SK-N-SH treated with all-trans-retinoic acid at 6 μM for 48 hours (cell line): ENCODE measurements around the gene DNAJB12.

Experiments used
- ATAC-seq: fragments of 200-7000 bp; cut with Tn5 transposase; 3 replicates; pipeline ENCODE4 v1.9.1; 2020; ENCODE audit warnings: mild to moderate bottlenecking, moderate library complexity
- ARNTL ChIP-seq: fragments of 450-650 bp; formaldehyde crosslinking; IDR thresholded peaks from 2 replicates; pipeline ENCODE4 v1.5.0; 2020; ENCODE audit warnings: low read depth, mild to moderate bottlenecking, moderate library complexity, borderline replicate concordance
- BACH2 ChIP-seq: fragments of 250-450 bp; sonication (Bioruptor Pico); IDR thresholded peaks from 2 replicates; pipeline ENCODE4 v1.9.0; 2021; ENCODE audit warnings: mild to moderate bottlenecking, borderline replicate concordance
- CREB5 ChIP-seq: fragments of 250-450 bp; sonication (Bioruptor Pico); IDR thresholded peaks from 2 replicates; pipeline ENCODE4 v1.5.1; 2020; ENCODE audit warnings: low read depth, mild to moderate bottlenecking, moderate library complexity
- CSDC2 ChIP-seq: fragments of 250-450 bp; sonication (Bioruptor Pico); IDR thresholded peaks from 2 replicates; pipeline ENCODE4 v1.5.0; 2020; ENCODE audit warnings: mild to moderate bottlenecking, moderate library complexity
- ESRRG ChIP-seq: fragments of 250-450 bp; sonication (Bioruptor Pico); IDR thresholded peaks from 2 replicates; pipeline ENCODE4 v1.6.1; 2021; ENCODE audit warnings: mild to moderate bottlenecking
- GLIS3 ChIP-seq: fragments of 250-450 bp; sonication (Bioruptor Pico); IDR thresholded peaks from 2 replicates; pipeline ENCODE4 v1.5.0; 2020; ENCODE audit warnings: mild to moderate bottlenecking, moderate library complexity
- ISL1 ChIP-seq: fragments of 250-450 bp; sonication (Bioruptor Pico); IDR thresholded peaks from 2 replicates; pipeline ENCODE4 v2.1.2; 2022; ENCODE audit warnings: mild to moderate bottlenecking, moderate library complexity
- OSR1 ChIP-seq: fragments of 250-450 bp; sonication (Bioruptor Pico); IDR thresholded peaks from 2 replicates; pipeline ENCODE4 v1.8.0; 2022; ENCODE audit warnings: moderate library complexity, mild to moderate bottlenecking, inconsistent platforms
- PPARA ChIP-seq: fragments of 250-450 bp; sonication (Bioruptor Pico); IDR thresholded peaks from 2 replicates; pipeline ENCODE4 v1.5.0; 2020; ENCODE audit warnings: mild to moderate bottlenecking, borderline replicate concordance
- RARB ChIP-seq: fragments of 250-450 bp; sonication (Bioruptor Pico); IDR thresholded peaks from 2 replicates; pipeline ENCODE4 v1.8.0; 2021; ENCODE audit warnings: mild to moderate bottlenecking, moderate library complexity
- SNAI2 ChIP-seq: fragments of 250-450 bp; sonication (Bioruptor Pico); IDR thresholded peaks from 2 replicates; pipeline ENCODE4 v1.5.0; 2020; ENCODE audit warnings: mild to moderate bottlenecking, moderate library complexity
- TCF4 ChIP-seq: fragments of 250-450 bp; sonication (Bioruptor Pico); IDR thresholded peaks from 2 replicates; pipeline ENCODE4 v1.8.0; 2021; ENCODE audit warnings: mild to moderate bottlenecking, moderate library complexity, borderline replicate concordance
- TOX ChIP-seq: fragments of 250-450 bp; sonication (Bioruptor Pico); IDR thresholded peaks from 2 replicates; pipeline ENCODE4 v1.8.0; 2021; ENCODE audit warnings: mild to moderate bottlenecking, moderate library complexity, borderline replicate concordance
- ZC3H10 ChIP-seq: fragments of 250-450 bp; sonication (Bioruptor Pico); IDR thresholded peaks from 2 replicates; pipeline ENCODE4 v1.5.1; 2021; ENCODE audit warnings: mild to moderate bottlenecking, moderate library complexity
- ZFP3 ChIP-seq: fragments of 250-450 bp; sonication (Bioruptor Pico); IDR thresholded peaks from 2 replicates; pipeline ENCODE4 v1.5.0; 2020; ENCODE audit warnings: mild to moderate bottlenecking, moderate library complexity
- ZNF565 ChIP-seq: fragments of 450-650 bp; formaldehyde crosslinking; conservative IDR thresholded peaks from 2 replicates; pipeline ENCODE4 v1.5.0; 2020; ENCODE audit warnings: low read depth, mild to moderate bottlenecking, moderate library complexity
- ZNF70 ChIP-seq: fragments of 450-650 bp; formaldehyde crosslinking; IDR thresholded peaks from 2 replicates; pipeline ENCODE4 v1.5.0; 2020; ENCODE audit warnings: mild to moderate bottlenecking, moderate library complexity
- ZNF8 ChIP-seq: fragments of 450-650 bp; formaldehyde crosslinking; IDR thresholded peaks from 2 replicates; pipeline ENCODE4 v1.5.0; 2020; ENCODE audit warnings: mild to moderate bottlenecking, moderate library complexity
- TF ChIP-seq, protein P1 (sequence below): fragments of 250-450 bp; sonication (Bioruptor Pico); IDR thresholded peaks from 2 replicates; pipeline ENCODE4 v1.8.0; 2020; ENCODE audit warnings: mild to moderate bottlenecking, moderate library complexity, borderline replicate concordance
- TF ChIP-seq, protein P2 (sequence below): fragments of 250-450 bp; sonication (Bioruptor Pico); IDR thresholded peaks from 2 replicates; pipeline ENCODE4 v1.8.0; 2021; ENCODE audit warnings: low read depth, mild to moderate bottlenecking, moderate library complexity, borderline replicate concordance
- TF ChIP-seq, protein P3 (sequence below): fragments of 250-450 bp; sonication (Bioruptor Pico); IDR thresholded peaks from 2 replicates; pipeline ENCODE4 v1.5.0; 2020; ENCODE audit warnings: mild to moderate bottlenecking, moderate library complexity
- TF ChIP-seq, protein P4 (sequence below): fragments of 250-450 bp; sonication (Bioruptor Pico); IDR thresholded peaks from 2 replicates; pipeline ENCODE4 v1.5.1; 2021; ENCODE audit warnings: mild to moderate bottlenecking, moderate library complexity

Gene DNAJB12

DNA sequence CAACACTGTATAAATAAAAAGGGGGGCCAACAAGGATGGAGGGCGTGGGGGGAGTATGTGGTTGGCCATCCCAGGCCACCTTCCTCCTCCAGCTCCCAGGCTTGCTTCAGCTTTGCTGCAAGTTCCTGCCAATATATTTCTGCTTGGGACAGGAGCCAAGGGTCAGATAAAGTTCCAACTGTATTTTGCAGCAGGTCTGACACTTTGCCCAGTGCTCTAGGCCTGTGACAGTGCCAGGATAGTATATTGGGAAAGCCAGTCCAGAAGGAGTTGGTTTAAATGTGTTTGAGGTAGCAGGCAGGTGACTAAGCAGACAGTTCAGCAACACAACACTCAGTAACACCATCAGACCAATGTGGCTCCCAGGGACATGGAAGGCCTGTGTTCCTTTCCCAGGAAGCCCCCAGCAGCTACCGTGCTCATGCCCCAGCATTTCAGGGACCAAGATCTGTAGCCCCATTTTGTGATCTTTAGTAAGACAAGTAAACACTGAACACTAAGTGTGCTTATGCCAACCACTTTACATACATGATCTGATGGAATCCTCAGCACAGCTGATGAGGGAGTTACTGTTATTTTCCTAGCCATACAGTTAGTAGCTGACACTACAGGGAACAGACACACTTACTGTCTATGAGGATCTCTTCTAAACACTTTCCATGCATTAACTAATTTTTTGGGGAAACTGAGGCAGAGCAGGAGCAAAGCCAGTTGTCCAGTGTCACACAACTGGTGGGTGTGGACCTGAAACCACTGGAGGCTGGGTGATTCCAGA is 38.9 kb downstream of the DNAJB12 start:
- 0 out of 2 replicates have a peak, but pooled peaks have one; percentile 8 for TF ChIP-seq ISL1 (CRISPR knock-in tag)
- TF ChIP-seq CSDC2 (CRISPR knock-in tag): no peak
- TF ChIP-seq ZFP3 (CRISPR knock-in tag): 0 out of 2 replicates have a peak, but pooled peaks have one; percentile 51
- ATAC-seq: peak; percentile 14; the same call in 2 of the 3 replicates

GRCh38 chr10:72315054-72315453 is 39.7 kb downstream of the DNAJB12 start:
- ATAC-seq: no peak
- TF ChIP-seq, protein P1, sequence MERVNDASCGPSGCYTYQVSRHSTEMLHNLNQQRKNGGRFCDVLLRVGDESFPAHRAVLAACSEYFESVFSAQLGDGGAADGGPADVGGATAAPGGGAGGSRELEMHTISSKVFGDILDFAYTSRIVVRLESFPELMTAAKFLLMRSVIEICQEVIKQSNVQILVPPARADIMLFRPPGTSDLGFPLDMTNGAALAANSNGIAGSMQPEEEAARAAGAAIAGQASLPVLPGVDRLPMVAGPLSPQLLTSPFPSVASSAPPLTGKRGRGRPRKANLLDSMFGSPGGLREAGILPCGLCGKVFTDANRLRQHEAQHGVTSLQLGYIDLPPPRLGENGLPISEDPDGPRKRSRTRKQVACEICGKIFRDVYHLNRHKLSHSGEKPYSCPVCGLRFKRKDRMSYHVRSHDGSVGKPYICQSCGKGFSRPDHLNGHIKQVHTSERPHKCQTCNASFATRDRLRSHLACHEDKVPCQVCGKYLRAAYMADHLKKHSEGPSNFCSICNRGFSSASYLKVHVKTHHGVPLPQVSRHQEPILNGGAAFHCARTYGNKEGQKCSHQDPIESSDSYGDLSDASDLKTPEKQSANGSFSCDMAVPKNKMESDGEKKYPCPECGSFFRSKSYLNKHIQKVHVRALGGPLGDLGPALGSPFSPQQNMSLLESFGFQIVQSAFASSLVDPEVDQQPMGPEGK (CRISPR knock-in tag): no peak
- TF ChIP-seq, protein P2, sequence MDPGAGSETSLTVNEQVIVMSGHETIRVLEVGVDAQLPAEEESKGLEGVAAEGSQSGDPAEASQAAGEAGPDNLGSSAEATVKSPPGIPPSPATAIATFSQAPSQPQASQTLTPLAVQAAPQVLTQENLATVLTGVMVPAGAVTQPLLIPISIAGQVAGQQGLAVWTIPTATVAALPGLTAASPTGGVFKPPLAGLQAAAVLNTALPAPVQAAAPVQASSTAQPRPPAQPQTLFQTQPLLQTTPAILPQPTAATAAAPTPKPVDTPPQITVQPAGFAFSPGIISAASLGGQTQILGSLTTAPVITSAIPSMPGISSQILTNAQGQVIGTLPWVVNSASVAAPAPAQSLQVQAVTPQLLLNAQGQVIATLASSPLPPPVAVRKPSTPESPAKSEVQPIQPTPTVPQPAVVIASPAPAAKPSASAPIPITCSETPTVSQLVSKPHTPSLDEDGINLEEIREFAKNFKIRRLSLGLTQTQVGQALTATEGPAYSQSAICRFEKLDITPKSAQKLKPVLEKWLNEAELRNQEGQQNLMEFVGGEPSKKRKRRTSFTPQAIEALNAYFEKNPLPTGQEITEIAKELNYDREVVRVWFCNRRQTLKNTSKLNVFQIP: no peak
- TF ChIP-seq ZC3H10 (CRISPR knock-in tag): no peak
- TF ChIP-seq RARB (CRISPR knock-in tag): no peak
- TF ChIP-seq ZNF8: no peak
- TF ChIP-seq ZFP3 (CRISPR knock-in tag): no peak
- TF ChIP-seq TOX: no peak
- TF ChIP-seq ZNF70 (CRISPR knock-in tag): no peak
- TF ChIP-seq ESRRG (CRISPR knock-in tag): no peak
- no peak for TF ChIP-seq GLIS3 (CRISPR knock-in tag)

DNA sequence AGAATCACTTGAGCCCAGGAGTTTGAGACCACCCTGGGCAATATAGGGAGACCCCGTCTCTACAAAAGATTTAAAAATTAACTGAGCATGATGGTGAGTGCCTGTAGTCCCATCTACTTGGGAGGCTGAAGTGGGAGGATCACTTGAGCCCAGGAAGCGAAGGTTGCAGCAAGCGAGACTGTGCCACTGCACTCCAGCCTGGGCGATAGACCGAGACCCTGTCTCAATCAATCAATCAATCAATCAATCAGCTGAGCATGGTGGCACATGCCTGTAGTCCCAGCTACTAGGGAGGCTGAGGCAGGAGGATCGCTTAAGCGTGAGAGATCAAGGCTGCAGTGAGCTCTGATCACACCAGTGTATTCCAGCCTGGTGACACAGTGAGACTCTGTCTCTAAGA is 40.5 kb downstream of the DNAJB12 start:
- TF ChIP-seq, protein P3, sequence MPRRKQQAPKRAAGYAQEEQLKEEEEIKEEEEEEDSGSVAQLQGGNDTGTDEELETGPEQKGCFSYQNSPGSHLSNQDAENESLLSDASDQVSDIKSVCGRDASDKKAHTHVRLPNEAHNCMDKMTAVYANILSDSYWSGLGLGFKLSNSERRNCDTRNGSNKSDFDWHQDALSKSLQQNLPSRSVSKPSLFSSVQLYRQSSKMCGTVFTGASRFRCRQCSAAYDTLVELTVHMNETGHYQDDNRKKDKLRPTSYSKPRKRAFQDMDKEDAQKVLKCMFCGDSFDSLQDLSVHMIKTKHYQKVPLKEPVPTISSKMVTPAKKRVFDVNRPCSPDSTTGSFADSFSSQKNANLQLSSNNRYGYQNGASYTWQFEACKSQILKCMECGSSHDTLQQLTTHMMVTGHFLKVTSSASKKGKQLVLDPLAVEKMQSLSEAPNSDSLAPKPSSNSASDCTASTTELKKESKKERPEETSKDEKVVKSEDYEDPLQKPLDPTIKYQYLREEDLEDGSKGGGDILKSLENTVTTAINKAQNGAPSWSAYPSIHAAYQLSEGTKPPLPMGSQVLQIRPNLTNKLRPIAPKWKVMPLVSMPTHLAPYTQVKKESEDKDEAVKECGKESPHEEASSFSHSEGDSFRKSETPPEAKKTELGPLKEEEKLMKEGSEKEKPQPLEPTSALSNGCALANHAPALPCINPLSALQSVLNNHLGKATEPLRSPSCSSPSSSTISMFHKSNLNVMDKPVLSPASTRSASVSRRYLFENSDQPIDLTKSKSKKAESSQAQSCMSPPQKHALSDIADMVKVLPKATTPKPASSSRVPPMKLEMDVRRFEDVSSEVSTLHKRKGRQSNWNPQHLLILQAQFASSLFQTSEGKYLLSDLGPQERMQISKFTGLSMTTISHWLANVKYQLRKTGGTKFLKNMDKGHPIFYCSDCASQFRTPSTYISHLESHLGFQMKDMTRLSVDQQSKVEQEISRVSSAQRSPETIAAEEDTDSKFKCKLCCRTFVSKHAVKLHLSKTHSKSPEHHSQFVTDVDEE (CRISPR knock-in tag): no peak
- TF ChIP-seq BACH2 (CRISPR knock-in tag) (no peak), ESRRG (CRISPR knock-in tag) (no peak), GLIS3 (CRISPR knock-in tag) (no peak), ARNTL (CRISPR knock-in tag) (no peak), ZNF8 (no peak), ZFP3 (CRISPR knock-in tag) (no peak), OSR1 (CRISPR knock-in tag) (no peak), ZNF565 (CRISPR knock-in tag) (no peak), SNAI2 (CRISPR knock-in tag) (no peak), ZNF70 (CRISPR knock-in tag) (no peak), TOX (no peak), CREB5 (CRISPR knock-in tag) (no peak), ISL1 (CRISPR knock-in tag) (no peak), CSDC2 (CRISPR knock-in tag) (no peak), TCF4 (CRISPR knock-in tag) (no peak), PPARA (CRISPR knock-in tag) (no peak)
- TF ChIP-seq, protein P2: no peak
- TF ChIP-seq, protein P4, sequence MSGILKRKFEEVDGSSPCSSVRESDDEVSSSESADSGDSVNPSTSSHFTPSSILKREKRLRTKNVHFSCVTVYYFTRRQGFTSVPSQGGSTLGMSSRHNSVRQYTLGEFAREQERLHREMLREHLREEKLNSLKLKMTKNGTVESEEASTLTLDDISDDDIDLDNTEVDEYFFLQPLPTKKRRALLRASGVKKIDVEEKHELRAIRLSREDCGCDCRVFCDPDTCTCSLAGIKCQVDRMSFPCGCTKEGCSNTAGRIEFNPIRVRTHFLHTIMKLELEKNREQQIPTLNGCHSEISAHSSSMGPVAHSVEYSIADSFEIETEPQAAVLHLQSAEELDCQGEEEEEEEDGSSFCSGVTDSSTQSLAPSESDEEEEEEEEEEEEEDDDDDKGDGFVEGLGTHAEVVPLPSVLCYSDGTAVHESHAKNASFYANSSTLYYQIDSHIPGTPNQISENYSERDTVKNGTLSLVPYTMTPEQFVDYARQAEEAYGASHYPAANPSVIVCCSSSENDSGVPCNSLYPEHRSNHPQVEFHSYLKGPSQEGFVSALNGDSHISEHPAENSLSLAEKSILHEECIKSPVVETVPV (CRISPR knock-in tag): no peak
- TF ChIP-seq, protein P1 (CRISPR knock-in tag): no peak
- TF ChIP-seq, all 23 proteins: peak for 0
- no peak for ATAC-seq
